Stimulated activated naive CD4-positive, alpha-beta T cell treated with Interleukin-2 at 50 U/mL for 16 hours (primary cell): ENCODE measurements around the gene CDK5.
"Not testable (repeated sequence)": the region's sequence is repeated elsewhere in the genome, so short reads cannot be mapped to it uniquely, and the experiment has no call there.

ENCODE experiments used
- DNase-seq: peaks from one replicate; lab custom pipeline; 2025; lab: John Stamatoyannopoulos, UW

The CDK5 gene

GRCh38 chr7:151033864-151034249 is 23.8 kb downstream of the CDK5 start:
- no peak for DNase-seq

GRCh38 chr7:151032936-151033863 is 24.5 kb downstream of the CDK5 start:
- DNase-seq, result no peak

- DNase-seq, result no peak
Observed at GRCh38 chr7:151031011-151031410, 26.7 kb downstream of the CDK5 start.

- no peak for DNase-seq
Observed at GRCh38 chr7:151028948-151029501, 28.7 kb downstream of the CDK5 start.

- peak; percentile 96 for DNase-seq
Observed at GRCh38 chr7:151028131-151028947, 29.4 kb downstream of the CDK5 start, which contains the start of gene ABCB8. TSS of gene ABCB8 (plus strand) at chr7:151028450. CDS start at chr7:151028516, 66 bp downstream.

- not testable (repeated sequence) for DNase-seq
Observed at GRCh38 chr7:151027728-151028130, 30.0 kb downstream of the CDK5 start.

GRCh38 chr7:151026771-151027727 is 30.6 kb downstream of the CDK5 start:
- DNase-seq, result not testable (repeated sequence)

- no peak for DNase-seq
Observed at GRCh38 chr7:151025924-151026671, 31.6 kb downstream of the CDK5 start.

- DNase-seq, result no peak
Observed at GRCh38 chr7:151024435-151025056, 33.2 kb downstream of the CDK5 start, which contains the start of gene ATG9B. TSS of gene ATG9B (minus strand) at chr7:151024494. CDS start at chr7:151024423, 71 bp downstream.

- DNase-seq, result no peak
Observed at GRCh38 chr7:151023232-151023631, 34.5 kb downstream of the CDK5 start.

- no peak for DNase-seq
Observed at GRCh38 chr7:151020231-151020630, 37.5 kb downstream of the CDK5 start.

- DNase-seq, result no peak
Observed at GRCh38 chr7:151019130-151019447, 38.6 kb downstream of the CDK5 start.

- peak; percentile 43 for DNase-seq
Observed at GRCh38 chr7:151018421-151019129, 39.1 kb downstream of the CDK5 start.

- peak; percentile 75 for DNase-seq
Observed at GRCh38 chr7:151017953-151018420, 39.7 kb downstream of the CDK5 start.

- DNase-seq, result no peak
Observed at GRCh38 chr7:151017370-151017952, 40.2 kb downstream of the CDK5 start.

- DNase-seq, result no peak
Observed at GRCh38 chr7:151016942-151017341, 40.8 kb downstream of the CDK5 start.

GRCh38 chr7:151016505-151016904 is 41.2 kb downstream of the CDK5 start:
- DNase-seq, result no peak

- no peak for DNase-seq
Observed at GRCh38 chr7:151015967-151016366, 41.7 kb downstream of the CDK5 start.

- no peak for DNase-seq
Observed at GRCh38 chr7:151014950-151015349, 42.7 kb downstream of the CDK5 start.
